CD8-positive, alpha-beta memory T cell (primary cell): ENCODE data around the gene DNAJC10. TPM values are rescaled to one million over a fixed set of nuclear protein-coding genes. Genes with fewer than 3 reads are reported as not detected.
"Not testable (repeated sequence)": the region's sequence is repeated elsewhere in the genome, so short reads cannot be mapped to it uniquely, and the experiment has no call there.

Experiments
- CTCF ChIA-PET: fragments of 350-600 bp; sonication (Branson Sonifier 250); formaldehyde crosslinking; loops from one replicate; lab custom pipeline; 2021; ENCODE audit warnings: antibody characterized with exemption; lab: Charles Lee
- POLR2A ChIA-PET: fragments of 350-600 bp; sonication (Branson Sonifier 250); formaldehyde crosslinking; loops from one replicate; lab custom pipeline; 2021; ENCODE audit warnings: antibody characterized with exemption; lab: Charles Lee
- DNase-seq, 5 donors: peaks; one replicate each; pipeline versions ENCODE4 v3.0.0 to v3.0.0-alpha.2; 2020 to 2022; ENCODE audit warnings: mixed read lengths in 1 of 5
- H3K27ac ChIP-seq: one replicate; pipeline ENCODE4 v1.7.0; 2013; ENCODE audit warnings: low read depth, mild to moderate bottlenecking, low read length, moderate library complexity
- H3K27me3 ChIP-seq: 2 replicates; pipeline ENCODE4 v1.7.0; 2013; ENCODE audit warnings: low read length, mild to moderate bottlenecking; ENCODE audit not compliant: insufficient read depth, poor library complexity, severe bottlenecking
- H3K36me3 ChIP-seq: 2 replicates; pipeline ENCODE4 v1.7.0; 2013; ENCODE audit warnings: mild to moderate bottlenecking, low read length, moderate library complexity; ENCODE audit not compliant: insufficient read depth
- H3K4me1 ChIP-seq: 2 replicates; pipeline ENCODE4 v1.7.0; 2013; ENCODE audit warnings: mild to moderate bottlenecking, low read length, moderate library complexity; ENCODE audit not compliant: insufficient read depth
- H3K4me3 ChIP-seq: 2 replicates; pipeline ENCODE4 v1.7.0; 2013; ENCODE audit warnings: mild to moderate bottlenecking, low read length
- H3K9me3 ChIP-seq: 2 replicates; pipeline ENCODE4 v1.7.0; 2013; ENCODE audit warnings: mild to moderate bottlenecking, low read length
- H3K27ac Mint-ChIP-seq, 8 donors: one replicate each; pipeline ENCODE4 v1.8.0; 2020 to 2021; ENCODE audit warnings: mixed read lengths in 8 of 8, mild to moderate bottlenecking in 6 of 8, inconsistent platforms in 3 of 8, moderate library complexity in 3 of 8
- H3K27me3 Mint-ChIP-seq, 2 donors: one replicate each; pipeline ENCODE4 v1.8.0; 2020 to 2021; ENCODE audit warnings: mixed read lengths in 2 of 2, mild to moderate bottlenecking in 1 of 2, moderate library complexity in 1 of 2
- H3K36me3 Mint-ChIP-seq, 3 donors: one replicate each; pipeline ENCODE4 v1.8.0; 2020 to 2021; ENCODE audit warnings: mixed read lengths in 3 of 3, inconsistent platforms in 1 of 3, mild to moderate bottlenecking in 1 of 3
- H3K4me1 Mint-ChIP-seq, 3 donors: one replicate each; pipeline ENCODE4 v1.8.0; 2020 to 2021; ENCODE audit warnings: mixed read lengths in 3 of 3, inconsistent platforms in 1 of 3, mild to moderate bottlenecking in 1 of 3
- H3K4me3 Mint-ChIP-seq, 7 donors: one replicate each; pipeline ENCODE4 v1.8.0; 2020 to 2021; ENCODE audit warnings: mixed read lengths in 7 of 7, mild to moderate bottlenecking in 6 of 7, moderate library complexity in 4 of 7, inconsistent platforms in 2 of 7
- H3K9me3 Mint-ChIP-seq, 5 donors: one replicate each; pipeline ENCODE4 v1.8.0; 2020 to 2022; ENCODE audit warnings: mixed read lengths in 5 of 5, mild to moderate bottlenecking in 3 of 5, moderate library complexity in 2 of 5, inconsistent platforms in 1 of 5
- polyA plus RNA-seq: library from polyadenylated mRNA; unstranded; fragments of 300-500 nt; fragmentation: Illumina TruSeq; gene quantifications from one replicate; pipeline ENCODE4 v1.2.3, GENCODE V29; 2021
- total RNA-seq, 2 experiments: library from RNA; stranded (reverse); gene quantifications; one replicate each; pipeline ENCODE4 v1.2.3, GENCODE V29; 2021

Gene DNAJC10
- total and polyA plus RNA-seq, 3 experiments from 2014 or later, result 53.2 to 78.4 (median 76.0) TPM

DNA sequence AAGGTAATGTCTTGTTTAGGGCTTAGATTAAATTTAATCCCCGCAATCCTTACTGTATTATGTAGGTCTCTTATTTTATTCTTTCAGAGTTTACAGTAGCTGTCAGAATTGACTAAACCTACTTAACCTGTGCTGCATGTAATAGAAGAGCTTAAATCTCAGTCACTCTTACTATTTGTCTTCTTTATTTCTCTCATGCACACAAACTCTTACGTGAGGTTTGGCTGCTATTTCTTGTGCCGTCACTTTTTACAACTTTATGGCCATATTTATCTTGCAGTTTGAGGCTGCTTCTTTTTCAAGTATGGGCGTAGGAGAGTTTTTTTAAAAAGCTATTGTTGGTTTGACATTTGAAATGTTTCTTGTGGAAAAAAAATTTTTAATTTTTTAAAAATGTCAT is 12.0 kb downstream of the DNAJC10 start:
- H3K36me3 ChIP-seq, result peaks cover 6% of the 10 kb centered on the region
- H3K4me1 Mint-ChIP-seq, result peaks cover 2 to 12% (median 7%) of the 10 kb centered on the region in 3 donors
- no peak for DNase-seq
- no peaks in the 10 kb centered on the region for H3K9me3 ChIP-seq
- H3K27ac Mint-ChIP-seq, result peak overlapping the region in 1 of 8 donors; percentile 23
- H3K36me3 Mint-ChIP-seq, result peaks cover 8 to 63% (median 32%) of the 10 kb centered on the region in 3 donors
- ChIA-PET CTCF (no interaction called here), POLR2A (no interaction called here)
- H3K27ac ChIP-seq, result no peak overlapping the region
- no peaks in the 10 kb centered on the region for H3K4me1 ChIP-seq
- no peak overlapping the region for H3K4me3 ChIP-seq
- no peaks in the 10 kb centered on the region for H3K27me3 ChIP-seq
- H3K4me3 Mint-ChIP-seq, result no peak overlapping the region
- H3K27me3 Mint-ChIP-seq, result no peaks in the 10 kb centered on the region
- no peaks in the 10 kb centered on the region for H3K9me3 Mint-ChIP-seq

DNA sequence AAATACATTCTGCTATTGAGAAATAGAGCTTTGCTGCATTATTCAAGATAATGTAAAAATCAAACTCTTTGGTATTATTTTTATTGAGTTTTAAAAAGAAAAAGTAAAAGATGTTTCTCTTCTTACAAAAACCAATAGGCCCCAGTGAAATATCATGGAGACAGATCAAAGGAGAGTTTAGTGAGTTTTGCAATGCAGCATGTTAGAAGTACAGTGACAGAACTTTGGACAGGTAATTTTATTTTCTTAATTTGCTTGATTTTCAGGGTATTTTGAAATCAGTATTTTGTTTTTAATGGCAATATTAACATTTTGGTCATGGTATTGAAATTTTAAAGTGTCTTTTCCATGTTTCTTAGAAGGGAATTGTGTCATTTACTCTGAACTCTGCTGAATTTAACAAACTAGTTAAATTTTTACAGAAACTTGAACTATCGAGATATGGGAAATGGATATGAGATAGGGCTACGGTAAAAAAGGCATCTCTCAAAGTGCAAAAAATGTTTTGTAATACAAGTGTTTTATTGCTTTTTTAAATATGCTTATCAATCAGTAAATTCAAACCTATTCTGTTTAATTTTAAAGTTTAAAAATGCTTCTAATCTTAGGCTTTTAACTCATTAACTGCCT is 13.8 kb downstream of the DNAJC10 start:
- no peak overlapping the region for H3K27ac Mint-ChIP-seq
- Histone ChIP-seq H3K9me3 (no peaks in the 10 kb centered on the region), H3K27ac (no peak overlapping the region), H3K27me3 (no peaks in the 10 kb centered on the region), H3K4me1 (no peaks in the 10 kb centered on the region), H3K36me3 (peaks cover 4% of the 10 kb centered on the region), H3K4me3 (no peak overlapping the region)
- POLR2A ChIA-PET, result no interaction called here
- peaks cover 8 to 59% (median 27%) of the 10 kb centered on the region in 3 donors for H3K36me3 Mint-ChIP-seq
- CTCF ChIA-PET, result interaction anchor here (1.3 kb wide), 1 partner anchor 33 kb away, joined by 3 read pairs; no protein-coding TSS in a partner anchor
- H3K4me1 Mint-ChIP-seq, result peaks cover 2 to 14% (median 7%) of the 10 kb centered on the region in 3 donors
- H3K27me3 Mint-ChIP-seq, result no peaks in the 10 kb centered on the region
- no peaks in the 10 kb centered on the region for H3K9me3 Mint-ChIP-seq
- no peak for DNase-seq
- no peak overlapping the region for H3K4me3 Mint-ChIP-seq

DNA sequence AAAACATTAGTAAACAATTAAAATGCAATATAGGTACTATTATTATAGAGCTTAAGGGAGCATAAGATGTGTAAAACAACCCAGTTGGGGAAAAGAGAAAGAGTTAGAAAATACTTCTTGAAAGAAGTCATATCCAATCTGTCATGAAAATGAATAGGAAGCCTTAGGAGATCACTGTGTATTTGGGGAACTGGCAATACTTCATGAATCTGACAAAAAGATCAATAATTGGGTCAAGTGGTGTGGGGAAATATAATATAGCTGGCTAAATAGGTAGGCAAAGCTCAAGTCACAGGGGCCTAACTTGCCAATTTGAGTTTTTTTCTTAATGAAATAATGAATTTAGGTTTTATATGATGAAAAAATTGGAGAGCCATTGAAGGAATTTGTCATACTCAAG is 14.4 kb downstream of the DNAJC10 start:
- H3K4me3 Mint-ChIP-seq, result no peak overlapping the region
- H3K27ac Mint-ChIP-seq, result no peak overlapping the region
- H3K9me3 Mint-ChIP-seq, result no peaks in the 10 kb centered on the region
- no peaks in the 10 kb centered on the region for H3K27me3 Mint-ChIP-seq
- peaks cover 8 to 55% (median 21%) of the 10 kb centered on the region in 3 donors for H3K36me3 Mint-ChIP-seq
- CTCF ChIA-PET, result interaction anchor here (1.3 kb wide), 1 partner anchor 32 kb away, joined by 3 read pairs; no protein-coding TSS in a partner anchor
- POLR2A ChIA-PET, result no interaction called here
- no peaks in the 10 kb centered on the region for H3K4me1 ChIP-seq
- H3K4me1 Mint-ChIP-seq, result peaks cover 2 to 14% (median 7%) of the 10 kb centered on the region in 3 donors
- H3K36me3 ChIP-seq, result no peaks in the 10 kb centered on the region
- DNase-seq, result no peak
- no peaks in the 10 kb centered on the region for H3K9me3 ChIP-seq
- no peak overlapping the region for H3K27ac ChIP-seq
- no peak overlapping the region for H3K4me3 ChIP-seq
- H3K27me3 ChIP-seq, result no peaks in the 10 kb centered on the region

DNA sequence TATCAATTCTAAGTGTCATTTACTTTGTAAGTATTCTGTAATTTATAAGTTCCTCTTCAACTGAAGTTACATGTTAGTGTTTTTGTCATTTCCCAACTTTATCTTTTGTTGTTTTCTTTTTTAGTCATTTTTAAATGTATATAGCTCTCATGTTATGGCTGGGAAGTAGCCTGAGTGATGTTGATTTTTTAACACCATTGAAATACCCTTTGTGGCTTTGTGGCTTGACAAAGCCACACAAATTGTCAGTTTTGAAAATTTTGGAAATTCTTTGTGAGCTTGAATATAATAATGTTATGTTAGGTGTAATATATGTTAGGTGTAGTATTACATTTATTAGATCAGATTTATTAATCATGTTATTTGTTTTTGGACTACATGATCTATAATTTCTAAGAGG is 16.7 kb downstream of the DNAJC10 start:
- Mint-ChIP-seq H3K4me1 (peaks cover 0 to 14% (median 4%) of the 10 kb centered on the region in 3 donors), H3K9me3 (no peaks in the 10 kb centered on the region), H3K4me3 (no peak overlapping the region), H3K27ac (peak overlapping the region in 1 of 8 donors; percentile 55), H3K27me3 (no peaks in the 10 kb centered on the region), H3K36me3 (peaks cover 11 to 60% (median 26%) of the 10 kb centered on the region in 3 donors)
- H3K4me1 ChIP-seq, result no peaks in the 10 kb centered on the region
- no peak for DNase-seq
- ChIA-PET CTCF (interaction anchor here (1.6 kb wide), 1 partner anchor 10 kb away, joined by 4 read pairs; no protein-coding TSS in a partner anchor), POLR2A (no interaction called here)
- peaks cover 7% of the 10 kb centered on the region for H3K36me3 ChIP-seq
- no peak overlapping the region for H3K4me3 ChIP-seq
- no peaks in the 10 kb centered on the region for H3K9me3 ChIP-seq
- H3K27ac ChIP-seq, result no peak overlapping the region
- H3K27me3 ChIP-seq, result no peaks in the 10 kb centered on the region

DNA sequence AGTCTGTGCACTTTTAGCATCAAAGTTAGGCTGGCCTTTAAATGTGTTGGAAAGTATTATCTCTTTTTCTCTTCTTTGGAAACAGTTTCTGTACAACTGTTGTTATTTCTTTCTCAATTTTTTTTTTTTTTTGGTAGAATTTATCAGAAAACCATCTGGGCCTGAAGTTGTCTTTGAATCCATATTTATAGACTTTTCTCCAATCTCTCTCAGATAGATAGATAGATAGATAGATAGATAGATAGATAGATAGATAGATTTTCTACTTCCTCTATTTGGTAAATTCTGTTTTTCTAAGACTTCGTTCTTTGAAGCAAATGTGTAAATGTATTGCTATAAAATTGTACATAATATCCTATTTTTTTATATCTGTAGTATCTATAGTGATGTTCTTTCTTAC is 17.5 kb downstream of the DNAJC10 start:
- H3K27me3 Mint-ChIP-seq, result no peaks in the 10 kb centered on the region
- no peaks in the 10 kb centered on the region for H3K9me3 Mint-ChIP-seq
- peaks cover 12 to 62% (median 25%) of the 10 kb centered on the region in 3 donors for H3K36me3 Mint-ChIP-seq
- Histone ChIP-seq H3K9me3 (no peaks in the 10 kb centered on the region), H3K27me3 (no peaks in the 10 kb centered on the region), H3K4me3 (no peak overlapping the region), H3K36me3 (peaks cover 7% of the 10 kb centered on the region), H3K4me1 (no peaks in the 10 kb centered on the region), H3K27ac (no peak overlapping the region)
- ChIA-PET CTCF (no interaction called here), POLR2A (no interaction called here)
- peaks cover 0 to 14% (median 4%) of the 10 kb centered on the region in 3 donors for H3K4me1 Mint-ChIP-seq
- no peak overlapping the region for H3K4me3 Mint-ChIP-seq
- DNase-seq, result no peak
- no peak overlapping the region for H3K27ac Mint-ChIP-seq

DNA sequence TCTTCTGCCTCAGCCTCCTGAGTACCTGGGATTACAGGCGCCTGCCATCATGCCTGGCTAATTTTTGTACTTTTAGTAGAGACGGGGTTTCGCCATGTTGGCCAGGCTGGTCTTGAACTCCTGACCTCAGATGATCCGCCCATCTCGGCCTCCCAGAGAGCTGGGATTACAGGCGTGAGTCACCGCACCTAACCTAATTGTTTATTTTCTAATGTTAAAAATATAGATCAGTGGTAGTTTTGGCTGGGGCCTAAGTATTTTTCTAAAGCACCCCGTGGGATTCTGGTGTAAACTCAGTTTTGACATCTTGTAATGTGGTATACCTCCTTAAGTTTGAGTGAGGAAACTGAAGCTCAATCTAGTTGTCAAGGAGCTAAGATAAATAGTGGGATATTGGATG is 20.8 kb downstream of the DNAJC10 start:
- Mint-ChIP-seq H3K4me1 (peaks cover 7 to 24% (median 13%) of the 10 kb centered on the region in 3 donors), H3K36me3 (peaks cover 9 to 53% (median 15%) of the 10 kb centered on the region in 3 donors)
- POLR2A ChIA-PET, H3K4me3 Mint-ChIP-seq, H3K9me3 ChIP-seq, H3K36me3 ChIP-seq, H3K4me1 ChIP-seq, H3K27ac ChIP-seq, H3K4me3 ChIP-seq, H3K9me3 Mint-ChIP-seq, H3K27ac Mint-ChIP-seq, CTCF ChIA-PET, H3K27me3 ChIP-seq, DNase-seq, H3K27me3 Mint-ChIP-seq: not testable (repeated sequence)

DNA sequence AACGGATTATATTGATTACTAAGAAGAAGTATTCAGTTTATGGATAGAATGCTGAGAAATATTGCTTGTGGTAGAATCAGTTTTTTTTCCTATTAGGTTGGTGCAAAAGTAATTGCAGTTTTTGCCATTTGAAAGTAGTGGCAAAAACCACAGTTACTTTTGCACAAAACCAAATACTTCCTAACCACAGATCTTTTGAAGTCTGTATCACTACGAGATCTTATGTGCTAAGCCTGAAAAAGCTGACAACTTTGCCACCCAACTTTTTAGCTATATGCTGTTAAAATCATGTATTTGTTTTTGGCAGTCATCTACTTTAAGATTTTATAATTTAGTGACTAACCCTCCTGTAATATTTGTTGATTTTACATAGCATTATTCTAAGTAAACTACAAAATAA is 24.6 kb downstream of the DNAJC10 start:
- Mint-ChIP-seq H3K4me3 (no peak overlapping the region), H3K4me1 (peaks cover 7 to 12% (median 9%) of the 10 kb centered on the region in 3 donors), H3K36me3 (peaks cover 30 to 71% (median 42%) of the 10 kb centered on the region in 3 donors), H3K9me3 (peaks cover 0 to 1% (median 0%) of the 10 kb centered on the region in 5 donors), H3K27ac (no peak overlapping the region), H3K27me3 (no peaks in the 10 kb centered on the region)
- Histone ChIP-seq H3K27me3 (no peaks in the 10 kb centered on the region), H3K4me1 (no peaks in the 10 kb centered on the region), H3K9me3 (no peaks in the 10 kb centered on the region), H3K27ac (no peak overlapping the region), H3K4me3 (no peak overlapping the region), H3K36me3 (peaks cover 19% of the 10 kb centered on the region)
- ChIA-PET POLR2A (no interaction called here), CTCF (no interaction called here)
- no peak for DNase-seq

DNA sequence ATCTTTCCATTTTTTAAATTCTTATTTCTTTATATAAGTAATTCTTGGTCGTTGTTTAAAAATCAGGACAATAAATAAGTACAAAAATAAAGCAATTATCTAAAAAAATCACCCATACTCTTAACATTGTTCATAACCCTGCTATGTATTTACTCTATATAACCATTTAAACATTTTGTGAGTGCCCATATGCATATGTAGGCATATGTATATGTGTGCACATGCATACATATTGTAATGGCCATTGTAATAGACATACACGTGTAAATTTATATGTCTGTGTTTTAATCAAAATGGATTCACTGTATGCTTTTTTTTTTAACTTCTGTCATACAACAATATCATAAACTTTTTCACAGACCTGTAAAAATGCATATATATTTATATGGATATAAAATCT is 25.6 kb downstream of the DNAJC10 start:
- Mint-ChIP-seq H3K36me3 (peaks cover 33 to 75% (median 44%) of the 10 kb centered on the region in 3 donors), H3K27ac (no peak overlapping the region), H3K4me3 (no peak overlapping the region), H3K27me3 (no peaks in the 10 kb centered on the region), H3K9me3 (peaks cover 0 to 5% (median 0%) of the 10 kb centered on the region in 5 donors), H3K4me1 (peaks cover 7 to 12% (median 9%) of the 10 kb centered on the region in 3 donors)
- Histone ChIP-seq H3K27ac (no peak overlapping the region), H3K36me3 (peaks cover 19% of the 10 kb centered on the region), H3K27me3 (no peaks in the 10 kb centered on the region), H3K4me1 (no peaks in the 10 kb centered on the region), H3K4me3 (no peak overlapping the region), H3K9me3 (no peaks in the 10 kb centered on the region)
- no peak for DNase-seq
- ChIA-PET POLR2A (no interaction called here), CTCF (no interaction called here)
